HCT116 (cell line): ENCODE results near the gene RBMS1.

Source experiments
- CEBPB ChIP-seq: IDR thresholded peaks from 2 replicates; pipeline ENCODE4 v1.6.1; 2012; ENCODE audit warnings: low read depth
- CTCF ChIP-seq, 3 experiments: fragments of 200-600 bp in 1 of 3; sonication (generic) in 1 of 3; IDR thresholded peaks in 2 of 3; conservative IDR thresholded peaks in 1 of 3; 2 replicates each; pipeline ENCODE4 v1.5.1; 2012 to 2017; ENCODE audit warnings: low read depth in 2 of 3, low read length in 2 of 3, antibody characterized with exemption in 1 of 3, borderline replicate concordance in 1 of 3, control low read depth in 1 of 3, mild to moderate bottlenecking in 1 of 3, mixed read lengths in 1 of 3, mixed run types in 1 of 3, moderate library complexity in 1 of 3; ENCODE audit not compliant: insufficient read depth in 1 of 3
- SIN3A ChIP-seq: IDR thresholded peaks from 2 replicates; pipeline ENCODE4 v1.6.1; 2012; ENCODE audit warnings: low read depth

- no peak for TF ChIP-seq CEBPB
- TF ChIP-seq CTCF (IDR thresholded peaks at IDR 0.05 in 2 of 3, conservative IDR thresholded peaks at IDR 0.05 in 1 of 3; ENCODE audit: borderline replicate concordance in 1 of 3, insufficient read depth in 1 of 3, low read depth in 2 of 3, low read length in 2 of 3), result no peak
- TF ChIP-seq SIN3A, result no peak
Measured at GRCh38 chr2:160472839-160473251, 20.8 kb downstream of the RBMS1 start.
